Measurements from ENCODE around the gene CH25H.

DNA sequence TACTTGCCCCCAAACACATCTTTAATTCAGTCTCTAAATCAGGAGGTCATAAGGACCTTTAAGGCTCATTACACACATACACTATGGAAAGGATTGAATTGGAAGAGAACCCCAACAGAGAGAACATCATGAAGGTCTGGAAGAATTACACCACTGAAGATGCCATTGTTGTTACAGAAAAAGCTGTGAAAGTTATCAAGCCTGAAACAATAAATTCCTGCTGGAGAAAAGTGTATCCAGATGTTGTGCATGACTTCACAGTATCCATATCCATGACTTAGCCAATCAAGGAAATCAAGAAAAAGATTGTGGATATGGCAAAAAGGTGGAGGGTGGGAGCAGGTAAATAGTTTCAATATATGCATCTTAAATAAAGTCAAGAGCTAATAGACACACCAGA lies 30.7 kb upstream of the CH25H start:
- no peak for TF ChIP-seq CTCF (IDR thresholded peaks at IDR 0.05)
- no peak for TF ChIP-seq REST (IDR thresholded peaks at IDR 0.05; ENCODE audit: low read depth, low read length)
- no peak for TF ChIP-seq MXI1 (IDR thresholded peaks at IDR 0.05; ENCODE audit: low read depth, low read length)
